Muscle of leg (tissue), 16 donors: ENCODE results near the gene CSF2RB. TPM values are rescaled to one million over a fixed set of nuclear protein-coding genes. Genes with fewer than 3 reads are reported as not detected.

Experiments used
- DNase-seq: peaks from one replicate; pipeline ENCODE4 v3.0.0; 2013
- H3K27ac ChIP-seq: one replicate; pipeline ENCODE4 v1.5.1; 2013; ENCODE audit warnings: mild to moderate bottlenecking, low read length, control low read depth
- H3K27me3 ChIP-seq: one replicate; pipeline ENCODE4 v1.6.1; 2013; ENCODE audit warnings: low read length; ENCODE audit not compliant: control insufficient read depth, insufficient read depth
- H3K36me3 ChIP-seq: one replicate; pipeline ENCODE4 v1.6.1; 2013; ENCODE audit warnings: low read length; ENCODE audit not compliant: control insufficient read depth, insufficient read depth
- H3K4me1 ChIP-seq: one replicate; pipeline ENCODE4 v1.6.1; 2013; ENCODE audit warnings: low read length; ENCODE audit not compliant: control insufficient read depth, insufficient read depth
- H3K4me3 ChIP-seq: one replicate; pipeline ENCODE4 v1.5.1; 2013; ENCODE audit warnings: low read length, control low read depth
- H3K9me3 ChIP-seq: replicated peaks from 2 replicates; pipeline ENCODE4 v1.6.1; 2013; ENCODE audit warnings: low read depth, low read length; ENCODE audit not compliant: control insufficient read depth
- WGBS: methylation state at CpG from one replicate; pipeline ENCODE4 v1.1.5; 2013; ENCODE audit warnings: missing lambda C conversion rate; ENCODE audit not compliant: insufficient coverage; 5-methylcytosine and 5-hydroxymethylcytosine counted together
- long read RNA-seq, 11 donors: transcript quantifications; one replicate each; lab custom pipeline, GENCODE V29; 2026
- polyA plus RNA-seq, 8 donors: library from polyadenylated mRNA; unstranded; fragments of 120-200 nt; gene quantifications; one replicate each; pipeline versions ENCODE4 v1.2.1 to v1.2.3, GENCODE V29; 2013; ENCODE audit warnings: inconsistent platforms in 1 of 8, low replicate concordance in 1 of 8; ENCODE audit not compliant: insufficient read length in 8 of 8, insufficient read depth in 1 of 8
- total RNA-seq: library from RNA; stranded (reverse); fragments of 120-200 nt; gene quantifications from one replicate; pipeline ENCODE4 v1.2.4, GENCODE V29; 2013

CSF2RB gene
- total RNA-seq: 1.8 TPM
- polyA plus RNA-seq: 1 to 10 TPM; 1.3 to 3.2 (median 2.1) TPM
- long read RNA-seq, donor 1: 0 reads
- long read RNA-seq, donor 2: 0 reads
- long read RNA-seq, donor 3: 0 reads
- long read RNA-seq, donor 4: 0 reads
- long read RNA-seq, donor 5: 0 reads
- long read RNA-seq, donor 6: 0 reads
- long read RNA-seq, donor 7: 0 reads
- long read RNA-seq, donor 8: 0 reads
- long read RNA-seq, donor 9: 0 reads
- long read RNA-seq, donor 10: 0 reads
- long read RNA-seq, donor 11: 0 reads

DNA sequence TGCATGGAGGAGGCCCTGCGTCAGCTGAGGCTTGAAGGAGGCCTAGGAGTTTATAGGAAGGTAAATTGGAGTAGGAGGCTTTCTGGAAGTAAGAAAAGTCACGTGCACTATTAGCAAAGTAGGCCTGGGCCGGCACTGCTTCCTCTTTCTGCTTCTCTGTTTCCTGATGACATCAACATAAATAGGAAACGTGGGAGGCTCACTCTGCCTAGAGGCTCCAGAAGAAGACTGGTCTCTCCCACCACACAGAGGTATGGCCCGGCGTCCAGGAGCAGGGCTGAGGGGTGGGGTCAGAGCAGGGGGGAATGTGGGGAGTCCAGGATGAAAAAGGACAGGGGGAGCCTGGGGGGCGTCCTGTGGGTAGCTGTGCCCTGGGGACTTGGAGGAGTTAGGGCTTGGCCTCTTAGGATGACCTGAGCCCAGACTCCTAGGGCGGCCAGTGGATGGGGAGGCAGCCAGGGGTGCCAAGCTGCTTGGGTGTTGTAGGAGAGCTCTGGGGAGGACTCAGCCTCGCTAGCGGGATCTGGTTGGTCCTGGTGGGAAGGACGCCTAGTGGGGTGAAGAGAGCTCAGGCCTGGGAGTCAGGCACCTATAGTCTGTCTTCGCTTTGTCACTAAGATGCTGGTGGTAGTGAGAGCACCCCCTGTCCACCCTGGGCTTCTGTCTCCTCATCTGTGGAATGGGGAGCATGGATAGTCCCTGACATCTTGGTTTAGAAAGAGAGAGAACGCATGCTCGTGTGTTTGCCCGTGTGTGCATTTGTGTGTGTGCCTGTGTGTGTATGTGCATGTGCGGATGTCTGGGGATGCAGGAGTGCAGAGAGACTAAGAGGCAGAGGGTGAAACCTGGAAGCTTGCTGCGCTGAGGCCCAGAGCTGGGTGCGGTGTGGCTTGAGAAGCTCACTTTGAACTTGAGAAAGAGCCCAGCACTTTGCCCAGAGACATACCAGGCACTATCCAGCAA, at the start of gene CSF2RB:
TSS of gene CSF2RB (plus strand) at position 202 of the 963 bp plus-strand sequence. CDS start 8,580 bp downstream, outside the sequence.
- H3K4me3 ChIP-seq: peak within 1 kb of the TSS; percentile 17
- WGBS: 66% methylated on average over 10 of the region's 18 CpGs
- H3K27ac ChIP-seq: peak within 1 kb of the TSS; percentile 59
- H3K36me3 ChIP-seq: no peaks in the 10 kb centered on the region
- peaks cover 11% of the 10 kb centered on the region for H3K27me3 ChIP-seq
- peak; percentile 66 for DNase-seq
- H3K4me1 ChIP-seq: no peaks in the 10 kb centered on the region
- H3K9me3 ChIP-seq: peaks cover 1% of the 10 kb centered on the region

- no peak overlapping the region for H3K4me3 ChIP-seq
- no peaks in the 10 kb centered on the region for H3K9me3 ChIP-seq
- no peak for DNase-seq
- H3K27me3 ChIP-seq: peaks cover 5% of the 10 kb centered on the region
- 87% methylated on average over 5 of the region's 6 CpGs for WGBS
- no peaks in the 10 kb centered on the region for H3K36me3 ChIP-seq
- H3K27ac ChIP-seq: no peak overlapping the region
- peaks cover 2% of the 10 kb centered on the region for H3K4me1 ChIP-seq
These were observed 49.4 kb upstream of the CSF2RB start for GRCh38 chr22:36863979-36864378.

GRCh38 chr22:36864454-36865215, 48.8 kb upstream of the CSF2RB start:
- no peaks in the 10 kb centered on the region for H3K9me3 ChIP-seq
- H3K27ac ChIP-seq: no peak overlapping the region
- H3K27me3 ChIP-seq: peaks cover 5% of the 10 kb centered on the region
- no peak for DNase-seq
- H3K4me3 ChIP-seq: no peak overlapping the region
- WGBS: 76% methylated on average over 13 of the region's 14 CpGs
- H3K4me1 ChIP-seq: peaks cover 2% of the 10 kb centered on the region
- no peaks in the 10 kb centered on the region for H3K36me3 ChIP-seq

DNA sequence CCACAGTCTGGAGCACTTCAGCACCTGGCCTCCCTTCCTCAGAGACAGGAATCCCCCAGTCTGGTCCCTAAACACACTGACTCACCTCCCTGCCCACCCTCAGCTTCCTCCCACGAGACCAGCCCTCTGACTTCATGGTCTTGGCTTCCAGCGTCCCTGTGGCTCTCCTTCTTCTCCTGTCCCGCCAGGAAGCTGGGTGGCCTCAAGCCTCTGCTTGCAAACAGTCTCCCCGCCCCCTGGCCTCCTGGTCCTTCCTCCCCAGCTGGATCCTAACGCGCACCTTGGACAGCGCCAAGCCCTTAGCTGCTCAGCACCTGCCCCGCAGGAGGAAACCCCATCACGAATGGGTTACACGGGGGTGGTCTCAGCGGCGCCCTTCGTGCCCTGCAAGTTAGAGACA, 48.1 kb upstream of the CSF2RB start:
- no peaks in the 10 kb centered on the region for H3K36me3 ChIP-seq
- H3K27me3 ChIP-seq: peaks cover 11% of the 10 kb centered on the region
- no peak overlapping the region for H3K27ac ChIP-seq
- 19% methylated on average over 13 of the region's 13 CpGs for WGBS
- no peaks in the 10 kb centered on the region for H3K4me1 ChIP-seq
- peak; percentile 21 for DNase-seq
- H3K4me3 ChIP-seq: no peak overlapping the region
- H3K9me3 ChIP-seq: no peaks in the 10 kb centered on the region

DNA sequence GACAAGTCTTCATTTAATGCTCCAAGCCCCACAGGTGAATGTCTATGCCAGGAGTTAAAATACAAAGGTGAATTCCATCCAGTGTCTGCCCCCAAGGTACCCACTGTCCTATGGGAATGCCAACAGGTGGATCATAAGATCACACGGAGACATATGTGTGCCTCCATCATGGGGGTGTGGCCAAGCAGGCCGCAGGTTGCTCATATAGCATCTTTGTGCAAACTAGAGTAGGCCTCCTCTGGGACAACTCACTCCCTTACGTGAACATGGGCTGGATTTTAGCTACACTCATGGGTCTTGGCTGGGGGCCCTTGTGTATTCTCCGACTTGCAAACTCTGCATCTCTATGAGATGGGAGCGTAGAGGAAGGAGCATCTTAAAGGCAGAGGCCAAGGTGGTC, 45.7 kb upstream of the CSF2RB start:
- Histone ChIP-seq H3K4me3 (no peak overlapping the region), H3K36me3 (no peaks in the 10 kb centered on the region), H3K27me3 (peaks cover 24% of the 10 kb centered on the region), H3K4me1 (no peaks in the 10 kb centered on the region), H3K27ac (no peak overlapping the region), H3K9me3 (no peaks in the 10 kb centered on the region)
- DNase-seq: no peak
- 75% methylated on average over 4 of the region's 5 CpGs for WGBS

- Histone ChIP-seq H3K9me3 (no peaks in the 10 kb centered on the region), H3K36me3 (no peaks in the 10 kb centered on the region), H3K27ac (no peak overlapping the region), H3K27me3 (peaks cover 24% of the 10 kb centered on the region), H3K4me1 (peaks cover 3% of the 10 kb centered on the region), H3K4me3 (no peak overlapping the region)
- 88% methylated on average over 1 of the region's 5 CpGs for WGBS
- DNase-seq: no peak
These were observed 44.8 kb upstream of the CSF2RB start for GRCh38 chr22:36868546-36869181.

DNA sequence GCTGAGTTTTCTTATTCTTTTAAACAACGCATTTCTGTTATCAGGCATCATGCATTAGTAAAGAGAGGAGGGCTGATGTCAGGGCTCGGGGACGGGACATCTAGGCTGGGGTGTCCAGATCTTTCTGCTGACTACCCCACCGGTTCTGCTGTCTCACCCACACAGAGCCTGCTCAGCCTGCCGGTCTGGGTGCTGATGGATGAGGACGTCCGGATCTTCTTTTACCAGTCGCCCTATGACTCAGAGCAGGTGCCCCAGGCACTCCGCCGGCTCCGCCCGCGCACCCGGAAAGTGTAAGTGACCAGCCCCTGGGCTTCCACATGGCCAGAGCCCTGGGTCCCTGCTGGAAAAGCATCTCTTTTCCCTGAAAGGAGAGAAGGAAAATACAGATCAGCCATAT, 43.2 kb upstream of the CSF2RB start:
- Histone ChIP-seq H3K4me3 (no peak overlapping the region), H3K36me3 (no peaks in the 10 kb centered on the region), H3K9me3 (no peaks in the 10 kb centered on the region), H3K27me3 (peaks cover 21% of the 10 kb centered on the region), H3K4me1 (peaks cover 8% of the 10 kb centered on the region), H3K27ac (no peak overlapping the region)
- no peak for DNase-seq
- WGBS: 91% methylated on average over 9 of the region's 14 CpGs

GRCh38 chr22:36871669-36872081, 41.8 kb upstream of the CSF2RB start:
- H3K27me3 ChIP-seq: peaks cover 21% of the 10 kb centered on the region
- WGBS: 42% methylated on average over 10 of the region's 11 CpGs
- no peak for DNase-seq
- H3K4me1 ChIP-seq: peaks cover 8% of the 10 kb centered on the region
- H3K27ac ChIP-seq: no peak overlapping the region
- no peak overlapping the region for H3K4me3 ChIP-seq
- no peaks in the 10 kb centered on the region for H3K36me3 ChIP-seq
- no peaks in the 10 kb centered on the region for H3K9me3 ChIP-seq

DNA sequence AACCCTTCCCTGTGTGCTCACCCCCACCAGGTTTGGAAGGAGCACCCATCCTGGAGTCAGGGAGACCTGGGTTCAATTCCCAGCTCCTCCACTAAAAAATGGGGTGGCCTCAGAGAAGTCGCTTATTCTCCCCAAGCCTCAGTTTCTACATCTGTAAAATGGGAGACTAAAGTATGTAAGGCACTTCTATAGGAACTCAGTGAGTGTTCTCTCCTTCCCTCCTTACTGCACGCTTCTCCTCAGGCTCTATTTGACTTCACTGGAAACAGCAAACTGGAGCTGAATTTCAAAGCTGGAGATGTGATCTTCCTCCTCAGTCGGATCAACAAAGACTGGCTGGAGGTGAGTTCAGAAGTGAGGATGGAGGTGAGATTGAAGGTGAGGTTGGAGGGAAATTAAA, 41.3 kb upstream of the CSF2RB start:
- 100% methylated on average over 1 of the region's 3 CpGs for WGBS
- Histone ChIP-seq H3K36me3 (no peaks in the 10 kb centered on the region), H3K4me1 (peaks cover 8% of the 10 kb centered on the region), H3K4me3 (no peak overlapping the region), H3K27me3 (peaks cover 21% of the 10 kb centered on the region), H3K9me3 (no peaks in the 10 kb centered on the region), H3K27ac (no peak overlapping the region)
- no peak for DNase-seq
